Measurements from ENCODE around the gene UACA.

Gene UACA

GRCh38 chr15:70781236-70781635, 17.9 kb upstream of the UACA start:
- no peaks in the 10 kb centered on the region for H3K27me3 ChIP-seq (ENCODE audit: insufficient read depth, low read length)
- H3K9me3 ChIP-seq (ENCODE audit: insufficient read depth, low read depth, low read length) = no peaks in the 10 kb centered on the region
- no peak overlapping the region for H3K27ac ChIP-seq (ENCODE audit: low read length)
- no peaks in the 10 kb centered on the region for H3K4me1 ChIP-seq (ENCODE audit: insufficient read depth, low read length)
- no peak overlapping the region for H3K4me3 ChIP-seq (ENCODE audit: low read length)
- no peaks in the 10 kb centered on the region for H3K36me3 ChIP-seq (ENCODE audit: insufficient read depth, low read depth, low read length)
- no peak overlapping the region for H3K9ac ChIP-seq (ENCODE audit: low read depth, low read length)

GRCh38 chr15:70778258-70779076, 15.1 kb upstream of the UACA start:
- Histone ChIP-seq H3K27me3 (ENCODE audit: insufficient read depth, low read length) (no peaks in the 10 kb centered on the region), H3K9ac (ENCODE audit: low read depth, low read length) (no peak overlapping the region), H3K27ac (ENCODE audit: low read length) (no peak overlapping the region), H3K9me3 (ENCODE audit: insufficient read depth, low read depth, low read length) (no peaks in the 10 kb centered on the region), H3K4me3 (ENCODE audit: low read length) (no peak overlapping the region), H3K36me3 (ENCODE audit: insufficient read depth, low read depth, low read length) (no peaks in the 10 kb centered on the region), H3K4me1 (ENCODE audit: insufficient read depth, low read length) (no peaks in the 10 kb centered on the region)

GRCh38 chr15:70777170-70777926, 14.0 kb upstream of the UACA start:
- Histone ChIP-seq H3K27ac (ENCODE audit: low read length) (no peak overlapping the region), H3K4me1 (ENCODE audit: insufficient read depth, low read length) (no peaks in the 10 kb centered on the region), H3K4me3 (ENCODE audit: low read length) (no peak overlapping the region), H3K27me3 (ENCODE audit: insufficient read depth, low read length) (no peaks in the 10 kb centered on the region), H3K9ac (ENCODE audit: low read depth, low read length) (no peak overlapping the region), H3K36me3 (ENCODE audit: insufficient read depth, low read depth, low read length) (no peaks in the 10 kb centered on the region), H3K9me3 (ENCODE audit: insufficient read depth, low read depth, low read length) (no peaks in the 10 kb centered on the region)

- H3K9ac ChIP-seq (ENCODE audit: low read depth, low read length) = no peak overlapping the region
- no peaks in the 10 kb centered on the region for H3K27me3 ChIP-seq (ENCODE audit: insufficient read depth, low read length)
- no peaks in the 10 kb centered on the region for H3K36me3 ChIP-seq (ENCODE audit: insufficient read depth, low read depth, low read length)
- H3K9me3 ChIP-seq (ENCODE audit: insufficient read depth, low read depth, low read length) = no peaks in the 10 kb centered on the region
- no peak overlapping the region for H3K4me3 ChIP-seq (ENCODE audit: low read length)
- H3K27ac ChIP-seq (ENCODE audit: low read length) = no peak overlapping the region
- no peaks in the 10 kb centered on the region for H3K4me1 ChIP-seq (ENCODE audit: insufficient read depth, low read length)
Observed at GRCh38 chr15:70775160-70775559, 11.8 kb upstream of the UACA start.

GRCh38 chr15:70772402-70772801, 9.0 kb upstream of the UACA start:
- Histone ChIP-seq H3K4me3 (ENCODE audit: low read length) (no peak overlapping the region), H3K9ac (ENCODE audit: low read depth, low read length) (no peak overlapping the region)

GRCh38 chr15:70770863-70771262, 7.5 kb upstream of the UACA start:
- Histone ChIP-seq H3K36me3 (ENCODE audit: insufficient read depth, low read depth, low read length) (no peaks in the 10 kb centered on the region), H3K4me3 (ENCODE audit: low read length) (no peak overlapping the region), H3K9ac (ENCODE audit: low read depth, low read length) (no peak overlapping the region), H3K27me3 (ENCODE audit: insufficient read depth, low read length) (no peaks in the 10 kb centered on the region), H3K9me3 (ENCODE audit: insufficient read depth, low read depth, low read length) (no peaks in the 10 kb centered on the region), H3K4me1 (ENCODE audit: insufficient read depth, low read length) (no peaks in the 10 kb centered on the region), H3K27ac (ENCODE audit: low read length) (no peak overlapping the region)

More at GRCh38 chr15:70772402-70772801, 9.0 kb upstream of the UACA start:
- H3K4me1 ChIP-seq (ENCODE audit: insufficient read depth, low read length) = no peaks in the 10 kb centered on the region
- H3K27me3 ChIP-seq (ENCODE audit: insufficient read depth, low read length) = no peaks in the 10 kb centered on the region
- no peaks in the 10 kb centered on the region for H3K9me3 ChIP-seq (ENCODE audit: insufficient read depth, low read depth, low read length)
- no peaks in the 10 kb centered on the region for H3K36me3 ChIP-seq (ENCODE audit: insufficient read depth, low read depth, low read length)
- H3K27ac ChIP-seq (ENCODE audit: low read length) = no peak overlapping the region

- Histone ChIP-seq H3K9me3 (ENCODE audit: insufficient read depth, low read depth, low read length) (no peaks in the 10 kb centered on the region), H3K27me3 (ENCODE audit: insufficient read depth, low read length) (no peaks in the 10 kb centered on the region), H3K27ac (ENCODE audit: low read length) (no peak overlapping the region), H3K4me3 (ENCODE audit: low read length) (no peak overlapping the region), H3K9ac (ENCODE audit: low read depth, low read length) (no peak overlapping the region), H3K4me1 (ENCODE audit: insufficient read depth, low read length) (peaks cover 11% of the 10 kb centered on the region; the same call in 1 of the 2 replicates), H3K36me3 (ENCODE audit: insufficient read depth, low read depth, low read length) (no peaks in the 10 kb centered on the region)
Observed at GRCh38 chr15:70768257-70768883, 5.0 kb upstream of the UACA start.

- Histone ChIP-seq H3K4me3 (ENCODE audit: low read length) (no peak overlapping the region), H3K4me1 (ENCODE audit: insufficient read depth, low read length) (peaks cover 11% of the 10 kb centered on the region; the same call in 1 of the 2 replicates), H3K36me3 (ENCODE audit: insufficient read depth, low read depth, low read length) (no peaks in the 10 kb centered on the region), H3K27ac (ENCODE audit: low read length) (no peak overlapping the region), H3K9ac (ENCODE audit: low read depth, low read length) (no peak overlapping the region), H3K27me3 (ENCODE audit: insufficient read depth, low read length) (peaks cover under 1% of the 10 kb centered on the region; the same call in 1 of the 2 replicates), H3K9me3 (ENCODE audit: insufficient read depth, low read depth, low read length) (no peaks in the 10 kb centered on the region)
Observed at GRCh38 chr15:70767667-70768066, 4.3 kb upstream of the UACA start.

GRCh38 chr15:70766597-70766996, 3.2 kb upstream of the UACA start:
- H3K4me1 ChIP-seq (ENCODE audit: insufficient read depth, low read length) = peaks cover 15% of the 10 kb centered on the region; the same call in 1 of the 2 replicates
- H3K9ac ChIP-seq (ENCODE audit: low read depth, low read length) = no peak overlapping the region
- H3K36me3 ChIP-seq (ENCODE audit: insufficient read depth, low read depth, low read length) = no peaks in the 10 kb centered on the region
- H3K27me3 ChIP-seq (ENCODE audit: insufficient read depth, low read length) = peaks cover 11% of the 10 kb centered on the region; the same call in 1 of the 2 replicates
- H3K4me3 ChIP-seq (ENCODE audit: low read length) = no peak overlapping the region
- no peaks in the 10 kb centered on the region for H3K9me3 ChIP-seq (ENCODE audit: insufficient read depth, low read depth, low read length)
- no peak overlapping the region for H3K27ac ChIP-seq (ENCODE audit: low read length)

GRCh38 chr15:70765504-70766281, 2.3 kb upstream of the UACA start:
- Histone ChIP-seq H3K9me3 (ENCODE audit: insufficient read depth, low read depth, low read length) (no peaks in the 10 kb centered on the region), H3K9ac (ENCODE audit: low read depth, low read length) (no peak overlapping the region), H3K36me3 (ENCODE audit: insufficient read depth, low read depth, low read length) (no peaks in the 10 kb centered on the region), H3K27ac (ENCODE audit: low read length) (no peak overlapping the region), H3K4me1 (ENCODE audit: insufficient read depth, low read length) (peaks cover 15% of the 10 kb centered on the region; the same call in 1 of the 2 replicates), H3K27me3 (ENCODE audit: insufficient read depth, low read length) (peaks cover 18% of the 10 kb centered on the region; the same call in 1 of the 2 replicates), H3K4me3 (ENCODE audit: low read length) (no peak overlapping the region)
